GM19324 (cell line): Measurements from ENCODE around the gene SUMO3.

ENCODE experiments used
- ATAC-seq: cut with Tn5 transposase; IDR thresholded peaks from one replicate; pipeline ENCODE4 v1.9.1; 2021; ENCODE audit warnings: mild to moderate bottlenecking, moderate library complexity; ENCODE audit not compliant: unreplicated experiment, low FRiP score

Gene SUMO3

GRCh38 chr21:44805226-44805625 is 12.6 kb downstream of the SUMO3 start:
- ATAC-seq = no peak

GRCh38 chr21:44804762-44805161 is 13.1 kb downstream of the SUMO3 start:
- ATAC-seq = no peak

- ATAC-seq = no peak
Measured at GRCh38 chr21:44803651-44804050, 14.2 kb downstream of the SUMO3 start.

GRCh38 chr21:44802396-44803153 is 15.3 kb downstream of the SUMO3 start:
- no peak for ATAC-seq

- ATAC-seq = peak; percentile 76
Measured at GRCh38 chr21:44801468-44802395, 16.1 kb downstream of the SUMO3 start, which contains the start of gene UBE2G2. Gene UBE2G2, minus strand, starts transcription at chr21:44801820. Its CDS starts 72 bp downstream, at chr21:44801748.

GRCh38 chr21:44800971-44801467 is 16.8 kb downstream of the SUMO3 start:
- peak; percentile 36 for ATAC-seq

GRCh38 chr21:44800103-44800502 is 17.8 kb downstream of the SUMO3 start:
- ATAC-seq = no peak

GRCh38 chr21:44799646-44800045 is 18.2 kb downstream of the SUMO3 start:
- no peak for ATAC-seq

GRCh38 chr21:44797775-44798174 is 20.1 kb downstream of the SUMO3 start:
- no peak for ATAC-seq

- no peak for ATAC-seq
Measured at GRCh38 chr21:44795342-44795741, 22.5 kb downstream of the SUMO3 start.

- ATAC-seq = no peak
Measured at GRCh38 chr21:44793592-44794374, 24.1 kb downstream of the SUMO3 start.

- ATAC-seq = no peak
Measured at GRCh38 chr21:44792702-44793591, 24.9 kb downstream of the SUMO3 start.

- no peak for ATAC-seq
Measured at GRCh38 chr21:44791993-44792392, 25.9 kb downstream of the SUMO3 start.

GRCh38 chr21:44791246-44791645 is 26.6 kb downstream of the SUMO3 start:
- no peak for ATAC-seq

GRCh38 chr21:44790368-44790767 is 27.5 kb downstream of the SUMO3 start:
- no peak for ATAC-seq

- ATAC-seq = no peak
Measured at GRCh38 chr21:44789880-44790279, 28.0 kb downstream of the SUMO3 start.

GRCh38 chr21:44785620-44786335 is 32.1 kb downstream of the SUMO3 start:
- ATAC-seq = no peak

GRCh38 chr21:44784810-44785209 is 33.1 kb downstream of the SUMO3 start:
- no peak for ATAC-seq
